Smooth muscle cell of trachea (primary cell): ENCODE results near the gene ACOD1. TPM values are rescaled to one million over a fixed set of nuclear protein-coding genes. Genes with fewer than 3 reads are reported as not detected.

Experiments
- total RNA-seq: library from RNA; depleted of rRNA; stranded (reverse); fragments of >200 nt; gene quantifications from 2 replicates; pipeline ENCODE4 v1.2.1, GENCODE V29; 2014

Gene ACOD1
- total RNA-seq: not detected in 2 replicates

GRCh38 chr13:76948149-76948548, at the start of gene ACOD1:
Gene ACOD1, plus strand, starts transcription at chr13:76948511. Its CDS starts 48 bp downstream, at chr13:76948559.

GRCh38 chr13:76991796-76992547, 43.7 kb downstream of the ACOD1 start, which contains the start of gene CLN5:
Gene CLN5, plus strand, starts transcription at chr13:76992081. Its CDS starts 18 bp downstream, at chr13:76992099.

Other genes starting within 250 kb of the ACOD1 start
- 64.7 and 78.5 TPM in 2 replicates for gene KCTD12, start 62.1 kb upstream of the ACOD1 start, total RNA-seq
- gene CLN5, start 43.6 kb downstream of the ACOD1 start, total RNA-seq: 35.4 and 36.1 TPM in 2 replicates
- 70.5 and 74.5 TPM in 2 replicates for gene FBXL3, start 78.6 kb downstream of the ACOD1 start, total RNA-seq